ENCODE measurements around the gene FAM200A.

Gene FAM200A

DNA sequence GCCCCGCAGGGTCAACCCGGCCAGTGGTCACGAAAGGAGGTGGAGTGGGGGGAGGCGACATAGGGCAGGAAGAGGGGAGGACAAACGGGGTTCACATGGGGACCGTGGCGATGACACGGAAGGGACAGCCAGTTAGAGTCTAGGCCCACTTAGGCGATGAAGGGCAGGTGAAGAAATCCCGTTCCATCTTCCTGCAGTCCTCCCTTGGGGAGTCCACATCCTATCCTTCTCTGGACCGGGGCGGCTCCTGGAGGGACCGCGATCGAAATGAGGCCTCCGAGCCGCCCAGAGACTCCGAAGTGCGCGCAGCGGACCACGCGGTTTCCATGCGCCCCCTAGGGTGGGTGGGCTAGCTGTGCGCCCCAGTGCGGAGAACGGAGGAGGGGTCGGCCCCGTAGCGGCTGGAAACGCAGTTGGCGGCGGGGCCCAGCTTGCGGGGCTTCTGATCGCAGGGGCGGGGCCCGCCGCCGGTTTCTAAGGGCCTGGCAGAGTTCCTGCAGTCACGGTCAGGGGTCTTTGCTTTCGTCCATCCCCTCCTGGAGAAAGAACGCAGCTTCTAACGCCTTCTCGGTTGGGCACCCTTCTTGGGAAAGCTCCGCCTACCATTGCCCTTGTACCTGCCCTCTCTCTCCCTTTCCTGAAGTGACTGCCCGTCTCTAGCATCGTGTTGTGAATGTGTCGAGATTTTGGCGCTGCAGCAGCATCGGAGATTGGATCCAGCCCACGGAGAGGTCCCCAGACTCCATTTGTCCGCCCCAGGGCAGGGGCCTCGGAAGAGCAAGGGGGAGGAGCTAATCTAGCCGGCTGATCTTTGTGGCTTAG, 28.3 kb upstream of the FAM200A start:
- Histone ChIP-seq H3K36me3 (replicated peaks; ENCODE audit: insufficient read depth, low read length) (no peaks in the 10 kb centered on the region), H4K20me1 (ENCODE audit: insufficient read depth, low read length) (no peaks in the 10 kb centered on the region), H3K79me2 (ENCODE audit: low read length) (no peaks in the 10 kb centered on the region), H3K27me3 (replicated peaks; ENCODE audit: insufficient read depth, low read length) (no peaks in the 10 kb centered on the region), H3K9me2 (replicated peaks; ENCODE audit: insufficient read depth, low read length) (no peaks in the 10 kb centered on the region), H3K4me1 (ENCODE audit: low read length) (peaks cover 30% of the 10 kb centered on the region), H3K9me3 (replicated peaks; ENCODE audit: insufficient read depth, low read length) (no peaks in the 10 kb centered on the region), H3K4me2 (ENCODE audit: low read depth, low read length) (peak overlapping the region; percentile 100), H2AFZ (ENCODE audit: low read length) (peak overlapping the region; percentile 82), H3K27ac (ENCODE audit: low read length) (peak overlapping the region; percentile 86), H3K4me3 (ENCODE audit: low read length) (peak overlapping the region; percentile 73), H3K9ac (ENCODE audit: low read length) (peak overlapping the region; percentile 78), H3F3A (ENCODE audit: insufficient read depth, low read length) (peaks cover 33% of the 10 kb centered on the region)
- TF ChIP-seq EZH2phosphoT487 (IDR thresholded peaks at IDR 0.05; ENCODE audit: low read length) (no peak), EZH2 (optimal IDR thresholded peaks at IDR 0.05; ENCODE audit: low read depth, low read length) (no peak)
- TF ChIP-seq, protein P1, sequence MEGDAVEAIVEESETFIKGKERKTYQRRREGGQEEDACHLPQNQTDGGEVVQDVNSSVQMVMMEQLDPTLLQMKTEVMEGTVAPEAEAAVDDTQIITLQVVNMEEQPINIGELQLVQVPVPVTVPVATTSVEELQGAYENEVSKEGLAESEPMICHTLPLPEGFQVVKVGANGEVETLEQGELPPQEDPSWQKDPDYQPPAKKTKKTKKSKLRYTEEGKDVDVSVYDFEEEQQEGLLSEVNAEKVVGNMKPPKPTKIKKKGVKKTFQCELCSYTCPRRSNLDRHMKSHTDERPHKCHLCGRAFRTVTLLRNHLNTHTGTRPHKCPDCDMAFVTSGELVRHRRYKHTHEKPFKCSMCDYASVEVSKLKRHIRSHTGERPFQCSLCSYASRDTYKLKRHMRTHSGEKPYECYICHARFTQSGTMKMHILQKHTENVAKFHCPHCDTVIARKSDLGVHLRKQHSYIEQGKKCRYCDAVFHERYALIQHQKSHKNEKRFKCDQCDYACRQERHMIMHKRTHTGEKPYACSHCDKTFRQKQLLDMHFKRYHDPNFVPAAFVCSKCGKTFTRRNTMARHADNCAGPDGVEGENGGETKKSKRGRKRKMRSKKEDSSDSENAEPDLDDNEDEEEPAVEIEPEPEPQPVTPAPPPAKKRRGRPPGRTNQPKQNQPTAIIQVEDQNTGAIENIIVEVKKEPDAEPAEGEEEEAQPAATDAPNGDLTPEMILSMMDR (IDR thresholded peaks at IDR 0.05; ENCODE audit: low read length), result peak; percentile 52
- peak; percentile 67 for DNase-seq

DNA sequence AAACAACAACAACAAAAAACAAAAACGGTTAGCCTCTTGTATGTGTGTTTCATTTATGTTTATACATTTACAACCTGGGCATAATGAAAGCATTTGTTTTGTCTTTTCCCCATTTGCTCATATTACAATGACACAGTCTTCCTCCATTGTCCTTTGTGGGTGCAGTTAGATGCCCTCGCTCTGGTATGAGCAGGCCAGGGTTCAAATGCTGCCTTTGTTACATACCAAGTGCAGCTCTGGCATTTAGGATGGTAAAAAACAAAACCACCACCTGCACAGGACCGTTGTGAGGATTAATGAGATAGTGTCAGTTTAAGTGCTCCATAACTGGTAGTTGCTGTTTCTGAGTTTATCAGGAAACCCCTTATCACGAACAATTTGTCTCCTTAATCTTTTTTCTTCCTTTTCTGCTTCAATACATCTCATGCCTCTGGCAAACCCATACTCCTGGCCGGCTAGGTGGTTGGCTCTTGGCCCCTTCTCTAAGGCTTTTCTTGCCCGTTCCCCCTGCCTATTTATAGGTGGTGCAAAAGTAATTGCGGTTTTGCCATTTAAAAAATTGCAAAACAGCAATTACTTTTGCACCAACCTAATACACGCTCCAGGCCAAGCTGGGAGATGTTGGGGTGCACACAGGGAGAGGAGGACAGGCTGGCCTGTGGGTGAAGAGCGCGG, 27.5 kb upstream of the FAM200A start:
- Histone ChIP-seq H3K4me2 (ENCODE audit: low read depth, low read length) (peak overlapping the region; percentile 100), H3K27me3 (replicated peaks; ENCODE audit: insufficient read depth, low read length) (no peaks in the 10 kb centered on the region), H3K4me3 (ENCODE audit: low read length) (peak overlapping the region; percentile 73), H4K20me1 (ENCODE audit: insufficient read depth, low read length) (no peaks in the 10 kb centered on the region), H3K9me3 (replicated peaks; ENCODE audit: insufficient read depth, low read length) (no peaks in the 10 kb centered on the region), H3K9ac (ENCODE audit: low read length) (peak overlapping the region; percentile 78), H3K36me3 (replicated peaks; ENCODE audit: insufficient read depth, low read length) (no peaks in the 10 kb centered on the region), H3K27ac (ENCODE audit: low read length) (peak overlapping the region; percentile 86), H3K9me2 (replicated peaks; ENCODE audit: insufficient read depth, low read length) (no peaks in the 10 kb centered on the region), H3F3A (ENCODE audit: insufficient read depth, low read length) (peaks cover 33% of the 10 kb centered on the region), H3K4me1 (ENCODE audit: low read length) (peaks cover 30% of the 10 kb centered on the region), H3K79me2 (ENCODE audit: low read length) (no peaks in the 10 kb centered on the region), H2AFZ (ENCODE audit: low read length) (peak overlapping the region; percentile 82)
- DNase-seq, result peak; percentile 54
- TF ChIP-seq EZH2 (optimal IDR thresholded peaks at IDR 0.05; ENCODE audit: low read depth, low read length), result no peak
- TF ChIP-seq, protein P1 (IDR thresholded peaks at IDR 0.05; ENCODE audit: low read length), result no peak
- no peak for TF ChIP-seq EZH2phosphoT487 (IDR thresholded peaks at IDR 0.05; ENCODE audit: low read length)

DNA sequence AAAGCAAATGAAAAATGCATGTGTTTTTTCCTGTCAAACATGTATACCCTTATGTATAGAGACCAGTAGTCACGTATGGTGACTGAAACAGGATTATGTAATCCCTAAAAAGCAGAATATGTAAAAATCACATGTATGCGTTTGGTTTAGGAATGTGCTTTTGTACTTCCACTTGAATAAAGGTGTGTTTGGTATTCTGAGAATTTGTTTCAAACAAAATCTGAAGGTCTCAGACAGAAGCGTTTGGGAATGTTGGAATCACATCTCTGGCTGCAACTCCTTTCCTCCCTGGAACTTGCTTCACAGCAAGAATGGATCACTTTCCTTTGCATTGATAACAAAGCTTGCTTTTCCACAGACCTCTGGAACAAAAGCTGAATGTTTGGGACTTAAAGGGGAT, 24.3 kb upstream of the FAM200A start:
- Histone ChIP-seq H3K9me3 (replicated peaks; ENCODE audit: insufficient read depth, low read length) (no peaks in the 10 kb centered on the region), H3K4me2 (ENCODE audit: low read depth, low read length) (no peak overlapping the region), H3K4me3 (ENCODE audit: low read length) (no peak overlapping the region), H3K36me3 (replicated peaks; ENCODE audit: insufficient read depth, low read length) (no peaks in the 10 kb centered on the region), H3K27ac (ENCODE audit: low read length) (no peak overlapping the region), H3F3A (ENCODE audit: insufficient read depth, low read length) (peaks cover 33% of the 10 kb centered on the region), H3K4me1 (ENCODE audit: low read length) (peaks cover 30% of the 10 kb centered on the region), H4K20me1 (ENCODE audit: insufficient read depth, low read length) (no peaks in the 10 kb centered on the region), H3K9ac (ENCODE audit: low read length) (no peak overlapping the region), H2AFZ (ENCODE audit: low read length) (no peak overlapping the region), H3K79me2 (ENCODE audit: low read length) (no peaks in the 10 kb centered on the region), H3K27me3 (replicated peaks; ENCODE audit: insufficient read depth, low read length) (no peaks in the 10 kb centered on the region), H3K9me2 (replicated peaks; ENCODE audit: insufficient read depth, low read length) (no peaks in the 10 kb centered on the region)
- DNase-seq, result no peak
- TF ChIP-seq EZH2 (optimal IDR thresholded peaks at IDR 0.05; ENCODE audit: low read depth, low read length) (no peak), EZH2phosphoT487 (IDR thresholded peaks at IDR 0.05; ENCODE audit: low read length) (no peak)
- TF ChIP-seq, protein P1 (IDR thresholded peaks at IDR 0.05; ENCODE audit: low read length), result no peak

Measured in MM.1S (cell line).